CD4-positive, alpha-beta T cell treated with Interleukin-2 at 100 ng/mL for 4 hours (primary cell): Measurements from ENCODE around the gene CDAN1.
"Not testable (repeated sequence)": the region's sequence is repeated elsewhere in the genome, so short reads cannot be mapped to it uniquely, and the experiment has no call there.

Experiments used
- DNase-seq: peaks from one replicate; pipeline ENCODE4 v3.0.0-alpha.2; 2020; ENCODE audit warnings: low spot score

Gene CDAN1

GRCh38 chr15:42710662-42711061 lies 26.3 kb downstream of the CDAN1 start:
- no peak for DNase-seq

DNA sequence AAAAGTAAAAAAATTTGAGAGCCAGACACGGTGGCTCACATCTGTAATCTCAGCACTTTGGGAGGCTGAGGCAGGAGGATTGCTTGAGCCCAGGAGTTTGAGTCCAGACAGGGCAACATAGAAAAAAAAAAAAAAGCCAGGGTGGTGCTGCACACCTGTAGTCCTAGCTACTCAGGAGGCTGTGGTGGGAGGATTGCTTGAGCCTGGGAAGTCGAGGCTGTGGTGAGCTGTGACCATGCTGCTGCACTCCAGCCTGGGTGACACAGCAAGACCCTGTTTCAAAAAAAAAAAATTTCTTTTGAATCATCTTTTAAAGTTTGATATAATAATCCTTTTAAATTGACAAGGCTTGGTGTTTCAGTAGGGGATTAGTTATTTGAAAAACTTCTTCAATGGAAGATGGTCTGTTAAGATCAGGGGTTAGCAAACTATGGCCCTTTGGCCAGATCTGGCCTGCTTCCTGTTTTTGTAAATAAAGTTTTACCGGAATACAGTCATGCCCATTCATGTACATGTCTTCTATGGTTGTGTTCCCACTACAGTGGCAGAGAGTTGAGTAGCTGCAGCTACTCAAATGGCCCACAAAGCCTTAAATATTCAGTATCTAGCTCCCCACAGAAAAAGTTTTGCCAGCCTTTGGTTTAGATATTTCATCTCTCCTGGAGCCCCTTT lies 28.9 kb downstream of the CDAN1 start:
- DNase-seq, result no peak

- no peak for DNase-seq
Measured at GRCh38 chr15:42707068-42707467, 29.9 kb downstream of the CDAN1 start.

DNA sequence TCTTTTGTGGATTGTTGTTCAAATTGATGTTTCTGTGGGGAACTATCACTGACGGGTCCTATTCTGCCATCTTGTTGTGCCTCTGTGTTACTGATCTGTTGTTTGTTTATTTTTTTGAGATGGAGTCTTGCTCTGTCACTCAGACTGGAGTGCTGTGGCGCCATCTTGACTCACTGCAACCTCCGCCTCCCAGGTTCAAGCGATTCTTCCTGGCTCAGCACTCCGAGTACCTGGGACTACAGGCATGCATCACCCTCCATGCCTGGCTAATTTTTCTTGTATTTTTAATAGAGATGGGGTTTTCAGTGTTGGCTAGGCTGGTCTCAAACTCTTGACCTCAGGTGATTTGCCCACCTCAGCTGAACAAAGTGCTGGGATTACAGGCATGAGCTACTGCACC lies 31.6 kb downstream of the CDAN1 start:
- no peak for DNase-seq

- DNase-seq, result peak; percentile 70
Measured at GRCh38 chr15:42704492-42704926, 32.4 kb downstream of the CDAN1 start.

DNA sequence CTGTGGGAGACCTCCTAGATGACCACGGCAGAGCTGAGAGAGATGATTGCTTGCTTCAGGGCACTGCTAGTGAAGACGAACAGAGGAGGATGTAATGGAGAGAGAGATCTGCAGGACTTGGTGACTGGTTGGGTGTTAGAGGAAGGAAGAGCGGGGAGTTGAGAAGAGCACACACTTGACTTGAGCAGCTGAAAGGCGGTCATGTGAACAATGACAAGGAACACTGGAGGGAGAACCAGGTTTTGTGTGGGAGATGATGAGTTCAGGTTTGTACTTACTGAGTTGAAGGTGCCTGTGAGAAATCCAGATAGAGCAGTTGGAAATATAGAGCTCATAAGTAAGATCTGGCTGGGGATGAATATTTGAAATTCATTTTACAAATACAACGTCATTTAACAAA lies 40.3 kb downstream of the CDAN1 start:
- no peak for DNase-seq

DNA sequence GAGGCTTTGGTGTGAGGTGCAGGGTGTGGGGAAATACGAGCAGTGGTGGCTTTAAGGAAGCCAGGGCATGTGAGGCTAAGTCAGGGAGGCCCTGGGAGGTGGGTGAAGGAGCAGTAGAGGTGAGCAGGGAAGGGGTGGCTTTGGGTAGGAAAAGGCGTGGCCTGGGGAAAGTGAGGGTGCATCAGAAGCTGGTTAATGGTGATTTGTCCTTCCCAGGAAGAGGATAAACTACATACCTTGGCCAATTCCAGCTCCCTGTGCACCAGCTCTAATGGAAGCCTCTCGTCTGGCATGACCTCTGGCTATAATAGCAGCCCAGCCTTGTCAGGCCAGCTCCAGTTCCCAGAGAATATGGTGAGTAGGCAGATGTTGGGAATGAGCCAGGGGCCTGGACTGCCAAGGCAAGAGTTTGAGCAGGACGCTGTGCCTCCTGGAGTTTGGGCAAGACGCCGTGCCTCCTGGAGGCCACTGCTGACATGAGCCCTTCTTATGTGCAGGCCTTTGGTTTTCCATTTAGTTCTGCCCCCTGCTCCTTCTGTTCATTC lies 41.3 kb downstream of the CDAN1 start:
- no peak for DNase-seq

DNA sequence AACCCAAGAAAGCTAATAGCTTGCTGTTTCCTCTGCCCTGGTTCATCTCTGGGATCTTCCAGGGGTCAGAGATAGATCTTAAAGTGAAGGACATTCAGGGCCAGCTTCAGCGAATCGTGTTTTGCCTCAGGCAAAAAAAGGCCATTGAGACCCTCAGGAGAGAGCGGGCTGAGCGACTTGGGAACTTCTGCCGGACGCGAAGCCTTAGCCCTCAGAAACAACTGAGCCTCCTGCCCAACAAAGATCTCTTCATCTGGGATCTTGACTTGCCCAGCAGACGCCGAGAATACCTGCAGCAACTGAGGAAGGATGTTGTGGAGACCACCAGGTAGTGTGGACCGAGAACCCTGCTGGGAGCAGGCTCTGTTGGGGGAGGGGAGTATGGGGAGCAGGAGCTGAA lies 42.5 kb downstream of the CDAN1 start:
- DNase-seq, result no peak

- no peak for DNase-seq
Measured at GRCh38 chr15:42693942-42694341, 43.0 kb downstream of the CDAN1 start.

- no peak for DNase-seq
Measured at GRCh38 chr15:42693496-42693895, 43.4 kb downstream of the CDAN1 start.

DNA sequence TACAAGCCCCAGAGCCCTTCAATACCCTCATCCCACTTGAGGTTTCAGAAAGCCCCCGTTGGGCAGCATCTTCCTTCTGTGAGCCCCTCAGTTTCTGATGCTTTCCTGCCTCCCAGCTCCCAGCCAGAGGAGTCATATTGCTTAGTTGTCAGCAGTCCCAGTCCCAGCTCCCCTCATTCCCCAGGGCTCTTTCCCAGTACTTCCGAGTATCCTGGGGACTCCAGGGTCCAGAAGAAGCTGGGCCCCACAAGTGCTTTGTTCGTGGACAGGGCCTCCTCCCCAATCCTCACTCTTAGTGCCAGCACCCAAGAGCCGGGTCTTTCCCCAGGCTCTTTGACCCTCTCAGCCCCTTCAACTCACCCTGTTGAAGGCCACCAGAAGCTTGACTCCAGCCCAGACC lies 43.9 kb downstream of the CDAN1 start:
- no peak for DNase-seq

DNA sequence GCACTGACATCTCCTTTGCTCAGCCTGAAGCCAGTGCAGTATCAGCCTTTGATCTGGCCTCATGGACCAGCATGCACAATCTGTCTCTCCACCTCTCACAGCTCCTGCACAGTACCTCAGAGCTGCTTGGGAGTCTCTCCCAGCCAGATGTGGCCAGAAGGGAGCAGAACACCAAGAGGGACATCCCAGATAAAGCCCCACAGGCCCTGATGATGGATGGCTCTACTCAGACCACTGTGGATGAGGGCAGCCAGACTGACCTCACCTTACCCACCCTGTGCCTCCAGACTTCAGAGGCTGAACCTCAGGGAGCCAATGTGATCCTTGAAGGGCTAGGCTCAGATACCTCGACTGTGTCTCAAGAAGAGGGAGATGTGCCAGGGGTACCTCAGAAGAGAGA lies 44.4 kb downstream of the CDAN1 start:
- DNase-seq, result no peak

DNA sequence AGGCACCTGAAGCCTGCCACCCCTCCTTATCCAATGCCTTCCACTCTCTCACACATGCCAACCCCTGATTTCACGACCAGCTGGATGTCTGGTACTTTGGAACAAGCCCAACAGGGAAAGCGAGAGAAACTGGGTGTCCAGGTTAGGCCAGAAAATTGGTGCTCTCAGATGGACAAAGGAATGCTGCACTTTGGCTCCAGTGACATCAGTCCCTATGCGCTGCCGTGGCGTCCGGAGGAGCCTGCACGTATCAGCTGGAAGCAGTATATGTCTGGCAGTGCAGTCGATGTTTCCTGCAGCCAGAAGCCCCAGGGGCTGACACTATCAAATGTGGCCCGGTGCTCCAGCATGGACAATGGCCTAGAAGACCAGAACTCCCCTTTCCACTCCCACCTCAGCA lies 45.2 kb downstream of the CDAN1 start:
- no peak for DNase-seq

GRCh38 chr15:42691308-42691707 lies 45.6 kb downstream of the CDAN1 start:
- DNase-seq, result no peak

GRCh38 chr15:42688301-42688700 lies 48.6 kb downstream of the CDAN1 start:
- DNase-seq, result no peak

- no peak for DNase-seq
Measured at GRCh38 chr15:42687740-42688139, 49.2 kb downstream of the CDAN1 start.

- DNase-seq, result no peak
Measured at GRCh38 chr15:42686281-42686680, 50.6 kb downstream of the CDAN1 start.

DNA sequence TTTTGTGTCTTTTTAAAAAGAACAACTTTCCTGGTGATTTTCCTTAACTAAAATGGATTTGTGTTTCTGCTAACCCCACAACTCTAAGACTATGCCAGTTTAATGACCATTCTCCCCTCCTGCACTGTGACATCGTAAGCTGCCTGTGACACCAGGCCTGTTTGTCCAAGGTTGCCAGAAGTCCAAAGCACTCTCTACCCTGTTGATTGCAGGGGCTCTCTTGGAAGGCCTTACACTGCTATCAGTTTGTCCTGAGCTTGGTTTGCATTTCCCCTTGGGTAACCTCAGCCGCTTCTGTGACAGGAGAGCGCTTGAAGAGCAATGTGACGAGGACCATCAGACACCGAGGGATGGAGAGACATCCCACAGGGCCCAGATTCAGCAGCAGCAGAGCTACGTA lies 55.8 kb downstream of the CDAN1 start:
- no peak for DNase-seq

DNA sequence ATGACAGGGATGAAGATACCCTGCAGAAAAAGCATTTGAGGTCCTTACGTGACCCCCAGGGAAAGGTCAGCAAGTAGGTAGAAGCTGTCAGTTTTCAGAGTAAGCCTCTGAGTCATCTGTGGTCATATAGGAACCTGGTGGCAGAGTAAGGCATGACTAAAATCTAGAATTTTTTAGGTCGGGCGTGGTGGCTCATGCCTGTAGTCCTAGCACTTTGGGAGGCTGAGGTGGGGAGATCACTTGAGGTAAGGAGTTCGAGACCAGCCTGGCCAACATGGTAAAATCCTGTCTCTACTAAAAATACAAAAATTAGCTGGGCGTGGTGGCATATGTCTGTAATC lies 56.8 kb downstream of the CDAN1 start:
- DNase-seq, result not testable (repeated sequence)

GRCh38 chr15:42679285-42680141 lies 57.4 kb downstream of the CDAN1 start:
- DNase-seq, result no peak

DNA sequence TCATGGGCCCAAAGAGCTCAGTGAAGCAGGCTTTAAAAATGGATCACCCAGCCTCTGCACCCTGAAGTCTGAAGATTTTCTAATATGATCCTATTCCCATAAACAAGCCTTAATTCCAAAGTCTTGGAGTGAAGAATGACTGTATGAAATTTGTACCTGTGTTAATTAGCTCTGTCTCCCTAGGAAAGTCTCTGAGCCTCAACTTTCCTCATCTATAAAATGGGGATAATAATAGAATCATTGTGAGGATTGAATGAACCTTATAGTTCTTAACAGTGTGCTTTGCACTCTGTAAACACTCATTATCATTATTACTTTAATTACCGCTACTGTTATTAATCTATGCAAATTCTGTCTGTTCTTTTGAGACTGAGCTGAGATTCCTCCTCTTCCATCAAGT lies 61.9 kb downstream of the CDAN1 start:
- no peak for DNase-seq

- DNase-seq, result no peak
Measured at GRCh38 chr15:42674472-42674871, 62.5 kb downstream of the CDAN1 start.
